Epithelial cell of prostate (primary cell): ENCODE measurements around the gene AFF3.

Source experiments
- DNase-seq: peaks from one replicate; pipeline ENCODE4 v3.0.0-alpha.2; 2011; ENCODE audit warnings: low read depth, low spot score
- H3K27ac ChIP-seq: fragments of 450-650 bp; 2 replicates; pipeline ENCODE4 v1.5.1; 2017; ENCODE audit warnings: mild to moderate bottlenecking

AFF3 gene

GRCh38 chr2:99821039-99821438 is 321.4 kb downstream of the AFF3 start:
- DNase-seq = no peak
- no peak overlapping the region for H3K27ac ChIP-seq

GRCh38 chr2:99819766-99820165 is 322.6 kb downstream of the AFF3 start:
- H3K27ac ChIP-seq = no peak overlapping the region

GRCh38 chr2:99818842-99819241 is 323.5 kb downstream of the AFF3 start:
- no peak for DNase-seq

More at GRCh38 chr2:99819766-99820165, 322.6 kb downstream of the AFF3 start:
- no peak for DNase-seq

GRCh38 chr2:99816908-99817307 is 325.5 kb downstream of the AFF3 start:
- H3K27ac ChIP-seq = no peak overlapping the region
- DNase-seq = no peak

More at GRCh38 chr2:99818842-99819241, 323.5 kb downstream of the AFF3 start:
- no peak overlapping the region for H3K27ac ChIP-seq

- no peak for DNase-seq
- H3K27ac ChIP-seq = no peak overlapping the region
Observed at GRCh38 chr2:99812426-99812825, 330.0 kb downstream of the AFF3 start.

- no peak overlapping the region for H3K27ac ChIP-seq
- no peak for DNase-seq
Observed at GRCh38 chr2:99811544-99811943, 330.8 kb downstream of the AFF3 start.

- peak; percentile 84 for DNase-seq
- H3K27ac ChIP-seq = no peak overlapping the region
Observed at GRCh38 chr2:99810225-99810624, 332.2 kb downstream of the AFF3 start.

- DNase-seq = no peak
- H3K27ac ChIP-seq = peak overlapping the region; percentile 22
Observed at GRCh38 chr2:99809259-99809900, 333.0 kb downstream of the AFF3 start.

- peak; percentile 59 for DNase-seq
- peak overlapping the region; percentile 22 for H3K27ac ChIP-seq
Observed at GRCh38 chr2:99808361-99809200, 333.8 kb downstream of the AFF3 start.

- DNase-seq = no peak
- H3K27ac ChIP-seq = no peak overlapping the region
Observed at GRCh38 chr2:99806758-99807157, 335.6 kb downstream of the AFF3 start.

- DNase-seq = no peak
- H3K27ac ChIP-seq = no peak overlapping the region
Observed at GRCh38 chr2:99805930-99806476, 336.4 kb downstream of the AFF3 start.

GRCh38 chr2:99803846-99804245 is 338.5 kb downstream of the AFF3 start:
- no peak for DNase-seq
- no peak overlapping the region for H3K27ac ChIP-seq

GRCh38 chr2:99802734-99803133 is 339.7 kb downstream of the AFF3 start:
- no peak overlapping the region for H3K27ac ChIP-seq
- no peak for DNase-seq

- H3K27ac ChIP-seq = no peak overlapping the region
- DNase-seq = no peak
Observed at GRCh38 chr2:99801327-99801901, 341.0 kb downstream of the AFF3 start.

- DNase-seq = no peak
- H3K27ac ChIP-seq = no peak overlapping the region
Observed at GRCh38 chr2:99797475-99797874, 344.9 kb downstream of the AFF3 start.

- DNase-seq = no peak
- H3K27ac ChIP-seq = no peak overlapping the region
Observed at GRCh38 chr2:99794414-99794813, 348.0 kb downstream of the AFF3 start.

GRCh38 chr2:99793022-99793421 is 349.4 kb downstream of the AFF3 start:
- no peak for DNase-seq
- H3K27ac ChIP-seq = no peak overlapping the region

- no peak overlapping the region for H3K27ac ChIP-seq
- DNase-seq = no peak
Observed at GRCh38 chr2:99789849-99790248, 352.5 kb downstream of the AFF3 start.

- no peak for DNase-seq
- H3K27ac ChIP-seq = no peak overlapping the region
Observed at GRCh38 chr2:99787769-99788382, 354.5 kb downstream of the AFF3 start.

GRCh38 chr2:99786636-99787390 is 355.6 kb downstream of the AFF3 start:
- H3K27ac ChIP-seq = no peak overlapping the region
- no peak for DNase-seq
